Stimulated activated CD4-positive, alpha-beta T cell treated with anti-CD3 and anti-CD28 coated beads, Interleukin-15, amount 100 ng/mL, for 1 hour (primary cell): ENCODE measurements around the gene HOXD12.

Source experiments
- DNase-seq, 2 donors: peaks; one replicate each; pipeline ENCODE4 v3.0.0-alpha.2; 2020; ENCODE audit warnings: low read depth in 1 of 2, low spot score in 1 of 2

HOXD12 gene

DNA sequence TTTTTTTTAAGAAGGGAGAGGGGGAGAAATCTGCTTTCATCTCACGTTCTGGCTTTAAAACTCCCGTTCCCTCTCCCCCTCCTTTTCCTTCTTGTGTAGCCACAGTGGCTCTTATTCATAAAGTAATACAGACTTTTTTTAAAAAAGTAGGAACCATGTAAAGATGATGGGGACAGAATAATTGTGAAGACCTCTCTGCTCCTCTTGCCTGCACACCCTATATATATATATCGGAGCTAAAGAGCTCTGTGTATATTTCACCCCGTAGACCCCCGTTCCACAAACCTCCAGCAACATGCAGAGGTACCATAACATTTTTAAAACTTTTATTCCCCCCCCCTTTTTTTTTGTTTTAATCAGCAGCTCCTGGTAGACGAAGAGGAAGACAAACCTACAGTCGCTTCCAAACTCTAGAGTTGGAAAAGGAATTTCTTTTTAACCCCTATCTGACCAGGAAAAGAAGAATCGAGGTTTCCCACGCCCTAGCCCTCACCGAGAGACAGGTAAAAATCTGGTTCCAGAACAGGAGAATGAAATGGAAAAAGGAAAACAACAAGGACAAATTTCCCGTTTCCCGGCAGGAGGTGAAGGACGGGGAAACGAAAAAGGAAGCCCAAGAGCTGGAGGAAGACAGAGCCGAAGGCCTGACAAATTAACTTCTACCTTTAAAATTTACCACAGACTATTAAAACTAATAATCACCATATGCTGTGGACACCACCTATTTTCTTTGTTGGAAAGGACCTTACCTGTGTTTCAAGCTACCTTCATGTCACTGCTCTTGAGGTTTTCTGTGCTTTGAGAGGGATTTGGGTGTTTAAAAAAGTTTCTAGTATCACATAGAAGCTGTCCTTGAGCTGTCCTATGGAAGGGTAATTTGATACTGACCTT, 31.6 kb downstream of the HOXD12 start:
- DNase-seq = no peak

DNA sequence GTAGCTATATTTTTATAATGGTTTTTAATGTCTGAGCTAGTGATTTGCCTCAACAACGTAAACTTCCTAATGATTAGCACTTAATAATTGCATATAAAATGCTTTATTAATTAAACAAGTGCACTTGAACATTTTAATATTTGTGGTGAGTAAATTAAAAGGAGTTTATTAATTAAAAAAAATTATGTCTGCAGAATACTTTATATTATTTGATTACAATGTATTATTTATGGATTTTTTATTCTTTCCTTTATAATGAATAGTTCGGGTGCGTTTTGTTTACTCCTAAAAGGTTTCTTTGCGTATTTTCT, 32.2 kb downstream of the HOXD12 start:
- no peak for DNase-seq

DNA sequence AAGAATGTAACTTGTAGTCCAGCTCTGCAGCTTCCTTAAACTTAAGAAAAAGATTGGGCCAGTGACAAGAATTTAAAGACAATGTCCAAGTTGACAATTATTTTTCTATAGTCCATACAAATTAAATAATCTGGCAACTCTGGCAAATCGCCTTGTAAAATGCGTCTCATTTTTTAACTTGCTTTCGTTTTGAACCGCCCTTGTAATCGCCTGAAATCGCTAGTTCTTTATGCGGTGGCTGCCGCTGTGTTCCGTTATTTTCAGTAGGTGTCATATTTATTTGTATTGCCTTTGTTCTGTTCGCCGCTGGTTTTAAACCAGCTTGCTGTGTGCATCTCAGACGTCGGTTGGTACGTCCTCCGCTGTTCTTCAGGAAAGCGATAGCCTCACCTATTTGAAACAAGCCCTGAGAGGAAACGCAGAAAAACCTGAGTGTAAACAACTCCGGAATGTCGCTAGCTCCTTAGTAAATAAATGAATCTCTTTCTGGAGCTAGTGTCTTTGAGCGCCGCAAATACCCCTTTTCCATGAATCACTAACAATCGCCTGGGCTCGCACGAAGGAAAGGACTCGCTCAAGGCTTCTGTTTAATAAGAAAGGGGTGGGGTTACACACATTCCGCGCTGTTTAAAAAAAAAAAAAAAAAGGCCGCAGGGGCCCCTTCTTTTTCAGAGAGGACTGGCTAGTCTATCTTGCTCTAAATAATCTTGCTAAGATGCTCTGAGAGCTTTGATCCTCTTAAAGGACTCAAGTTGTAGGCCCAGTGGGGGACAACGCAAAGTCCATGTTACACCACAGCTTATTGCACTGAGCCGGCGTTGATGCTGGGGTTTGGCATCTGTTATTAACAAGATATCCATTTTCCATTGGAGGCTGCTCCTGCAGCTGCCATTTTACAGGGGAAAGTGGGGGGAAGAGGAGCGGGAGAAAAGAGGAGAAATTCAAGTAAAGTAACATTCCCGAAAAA, 32.9 kb downstream of the HOXD12 start:
- no peak for DNase-seq

DNA sequence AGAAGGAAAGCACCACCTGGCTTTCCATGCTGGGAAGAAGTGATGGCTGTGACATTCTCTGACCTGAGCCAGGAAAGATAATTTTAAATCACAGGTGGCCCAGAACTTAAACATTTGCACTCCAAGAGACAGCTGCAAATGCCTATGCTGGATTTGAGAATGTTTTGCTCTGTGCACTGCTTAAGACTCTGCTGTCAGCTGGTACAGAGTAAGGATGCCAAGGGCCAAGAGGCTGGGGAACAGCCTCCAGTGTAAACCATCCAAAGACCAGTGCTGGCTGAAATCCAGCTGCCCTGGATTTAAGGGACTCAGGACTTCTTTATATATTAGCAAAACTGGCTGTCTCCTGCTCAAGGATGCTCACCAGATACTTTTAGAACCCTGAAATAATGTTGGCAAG, 33.8 kb downstream of the HOXD12 start:
- DNase-seq = no peak

DNA sequence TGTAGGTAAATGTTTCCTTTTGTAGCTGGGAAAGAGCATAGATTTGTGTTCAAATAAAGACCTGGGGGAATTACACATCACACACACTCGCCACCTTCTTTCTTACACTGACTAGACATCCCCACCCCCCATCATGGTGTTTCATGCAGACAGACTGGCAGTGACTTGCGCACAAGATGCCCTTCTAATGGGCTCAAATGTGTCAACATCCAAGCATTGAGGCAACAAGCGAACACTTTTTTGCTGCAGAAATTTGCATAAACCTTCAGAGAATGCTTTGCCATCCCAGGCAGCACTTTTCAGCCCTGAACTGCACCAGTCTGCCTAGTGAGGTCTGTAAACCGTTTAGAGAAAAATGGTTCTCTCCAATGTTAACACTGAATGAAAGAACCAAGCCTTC, 34.4 kb downstream of the HOXD12 start:
- DNase-seq = no peak

DNA sequence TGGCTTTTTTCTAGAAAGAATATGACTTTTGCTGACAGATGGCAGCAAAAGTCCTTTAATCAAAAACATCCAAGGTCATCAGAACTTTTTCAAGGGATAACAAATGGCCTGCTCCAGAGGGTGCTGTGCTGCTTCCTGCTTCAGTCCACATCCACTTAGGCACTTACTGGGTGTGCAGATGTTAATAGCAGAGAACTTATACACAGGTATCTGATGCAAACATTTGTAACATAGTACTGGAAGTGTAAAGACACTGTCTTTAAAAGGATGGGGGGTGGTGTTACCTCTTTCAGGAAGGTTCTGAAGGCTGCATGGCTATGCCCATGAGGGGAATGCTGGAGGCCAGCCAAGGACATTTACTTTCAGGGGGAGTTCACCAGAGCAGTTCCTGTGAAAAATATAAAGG, 35.4 kb downstream of the HOXD12 start:
- no peak for DNase-seq

DNA sequence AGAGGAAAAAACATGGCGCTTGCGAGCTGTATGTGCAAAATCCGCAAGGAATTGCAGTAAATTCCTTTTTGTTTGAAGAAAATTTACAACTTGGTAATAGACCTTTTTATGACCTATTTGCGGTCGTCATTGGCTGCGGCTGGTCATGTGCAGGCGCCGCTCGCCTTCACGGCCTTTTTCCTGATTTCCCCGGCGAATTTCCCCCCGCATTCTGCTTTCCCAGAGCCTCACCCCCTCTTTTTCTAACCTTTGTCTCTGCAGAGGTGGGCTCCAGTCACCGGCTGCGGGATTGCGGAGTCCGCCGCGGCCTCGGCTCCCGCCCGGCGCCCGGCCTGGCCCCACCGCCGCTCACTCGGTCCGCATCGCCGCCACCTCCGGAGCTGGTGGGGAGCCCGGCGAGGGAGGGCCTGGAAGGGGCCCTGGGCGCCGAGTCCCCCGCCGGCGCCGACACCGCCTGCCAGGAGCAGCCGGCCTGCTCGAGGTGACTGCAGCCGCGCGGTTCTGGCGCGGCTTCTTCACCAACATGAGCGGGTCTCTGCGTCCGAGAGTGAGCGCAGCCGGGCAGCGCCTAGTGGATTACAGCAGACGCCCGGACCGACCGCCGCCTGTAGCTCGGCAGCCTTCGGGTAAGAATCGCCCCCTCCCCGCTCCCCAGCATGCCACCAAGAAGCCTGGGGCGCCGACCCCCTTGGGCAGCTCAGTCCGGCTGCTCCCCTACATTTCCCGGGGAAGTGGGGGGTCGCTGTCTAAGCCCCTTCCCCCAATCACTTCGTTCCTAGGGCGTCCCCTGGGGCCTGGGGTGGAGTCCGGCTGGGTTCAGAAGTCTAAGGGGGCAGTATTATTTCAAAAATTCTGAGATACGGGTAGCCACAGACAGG, 37.0 kb downstream of the HOXD12 start:
- no peak for DNase-seq

DNA sequence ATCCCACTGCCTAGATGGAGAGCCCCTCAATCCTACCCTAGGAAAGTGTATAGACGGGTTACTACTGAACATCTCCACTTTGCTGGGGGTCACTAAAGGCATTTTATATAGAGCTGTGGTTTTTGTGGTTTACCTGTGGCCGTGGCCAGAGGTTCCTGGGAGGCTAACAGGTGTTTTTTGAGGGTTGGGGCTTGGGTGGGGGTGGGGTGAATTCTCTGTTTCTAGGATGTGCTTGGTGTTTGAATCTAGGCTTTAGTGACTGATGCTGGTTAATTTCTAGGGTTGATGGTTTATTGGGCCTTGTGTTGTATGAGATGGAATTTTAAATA, 37.6 kb downstream of the HOXD12 start:
- no peak for DNase-seq

DNA sequence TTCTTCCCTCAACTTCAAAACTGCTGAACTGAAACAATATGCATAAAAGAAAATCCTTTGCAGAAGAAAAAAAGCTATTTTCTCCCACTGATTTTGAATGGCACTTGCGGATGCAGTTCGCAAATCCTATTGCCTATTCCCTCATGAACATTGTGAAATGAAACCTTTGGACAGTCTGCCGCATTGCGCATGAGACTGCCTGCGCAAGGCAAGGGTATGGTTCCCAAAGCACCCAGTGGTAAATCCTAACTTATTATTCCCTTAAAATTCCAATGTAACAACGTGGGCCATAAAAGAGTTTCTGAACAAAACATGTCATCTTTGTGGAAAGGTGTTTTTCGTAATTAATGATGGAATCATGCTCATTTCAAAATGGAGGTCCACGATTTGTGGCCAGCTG, 38.3 kb downstream of the HOXD12 start:
- DNase-seq = no peak

DNA sequence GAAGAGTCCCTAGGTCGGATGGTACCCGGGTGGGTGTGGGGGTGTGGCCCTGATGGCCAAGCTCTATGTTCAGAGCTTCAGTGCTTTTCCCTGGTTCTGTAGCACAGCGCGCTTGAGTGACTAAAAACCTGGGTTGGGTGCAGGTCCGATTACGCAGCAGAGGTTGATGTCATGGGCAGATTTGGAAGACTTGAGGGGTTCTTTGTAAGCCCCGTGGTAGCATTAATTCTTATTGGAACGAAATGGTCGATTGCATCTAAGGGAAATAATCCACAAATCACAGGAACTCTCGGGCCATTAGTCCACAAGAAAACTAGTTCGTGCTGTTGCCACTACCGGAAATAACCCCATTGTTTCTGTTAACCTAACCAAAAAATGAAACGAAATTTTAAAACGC, 38.9 kb downstream of the HOXD12 start:
- no peak for DNase-seq

DNA sequence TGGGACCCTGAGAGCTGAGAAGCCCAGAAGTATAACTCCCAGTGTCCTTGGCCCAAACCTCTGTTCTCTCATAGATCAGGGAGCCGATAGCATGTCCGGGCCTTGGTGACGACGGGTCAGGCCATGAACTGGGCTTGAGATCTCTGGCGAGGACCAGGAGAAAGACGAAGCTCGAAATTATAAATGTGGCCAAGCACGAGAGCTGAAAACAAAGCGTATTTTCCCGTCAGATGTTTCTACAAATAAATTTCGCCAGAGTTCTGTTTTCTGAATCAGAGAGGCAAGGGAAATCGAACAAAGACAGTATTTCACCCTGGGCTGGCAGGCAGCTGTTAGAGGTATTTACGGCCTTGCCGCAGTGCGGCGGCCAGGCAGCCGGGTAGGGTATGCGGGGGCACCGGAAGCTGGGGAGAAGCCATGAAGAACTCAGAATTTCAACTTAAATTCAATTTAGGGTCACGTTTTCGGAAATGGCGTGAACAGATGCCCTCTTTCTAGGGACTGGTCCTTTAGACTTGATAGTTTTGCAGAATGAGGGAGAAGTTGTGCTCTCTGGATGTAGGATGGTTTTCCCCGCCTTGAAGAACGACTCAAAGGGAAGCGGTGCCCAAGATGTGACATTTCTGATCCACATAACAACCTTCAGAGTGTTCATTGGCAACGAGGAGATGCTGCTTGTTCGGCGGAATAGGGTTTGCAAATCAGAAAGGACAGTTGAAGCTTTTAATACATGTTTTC, 39.5 kb downstream of the HOXD12 start:
- DNase-seq = no peak

DNA sequence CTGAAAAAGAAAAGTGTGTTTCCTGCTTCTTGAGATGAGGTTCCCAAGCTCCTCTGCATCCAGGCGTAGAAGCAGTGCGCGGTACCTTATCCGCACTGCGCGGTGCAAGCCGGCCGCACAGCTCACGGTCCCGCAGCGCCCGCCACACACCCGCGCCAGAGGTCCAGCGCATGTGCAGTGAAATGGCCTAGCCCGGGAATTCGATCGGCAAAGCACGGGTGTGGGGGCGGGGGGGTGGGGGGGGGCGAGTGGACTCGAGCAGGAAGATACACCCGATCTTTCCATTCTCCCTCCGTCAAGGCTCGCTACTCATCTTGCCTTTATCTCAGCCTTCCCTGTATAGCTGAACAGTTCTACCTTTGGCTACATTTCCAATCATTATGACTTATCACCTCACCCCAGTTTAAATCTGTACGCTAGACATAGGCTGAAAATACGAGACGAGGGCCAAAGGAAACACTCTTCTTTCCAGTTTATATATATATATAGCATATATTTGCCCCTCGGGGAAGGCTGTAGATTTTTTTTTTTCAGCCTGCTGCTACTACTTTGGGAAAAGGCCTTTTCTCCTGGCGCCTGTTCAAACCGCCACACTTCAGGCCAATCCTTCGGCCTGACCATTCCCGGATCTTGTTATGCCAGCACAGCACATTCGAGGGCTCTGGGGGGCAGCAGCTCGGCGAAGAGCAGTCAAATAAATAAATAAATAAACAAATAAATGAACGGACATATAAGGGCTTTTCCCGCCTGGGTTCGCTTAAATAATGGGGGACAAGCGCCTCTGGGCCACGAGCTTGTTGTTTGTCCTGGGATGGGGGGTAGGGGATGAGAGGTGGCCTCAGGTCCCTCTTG, 40.3 kb downstream of the HOXD12 start:
- DNase-seq = no peak

DNA sequence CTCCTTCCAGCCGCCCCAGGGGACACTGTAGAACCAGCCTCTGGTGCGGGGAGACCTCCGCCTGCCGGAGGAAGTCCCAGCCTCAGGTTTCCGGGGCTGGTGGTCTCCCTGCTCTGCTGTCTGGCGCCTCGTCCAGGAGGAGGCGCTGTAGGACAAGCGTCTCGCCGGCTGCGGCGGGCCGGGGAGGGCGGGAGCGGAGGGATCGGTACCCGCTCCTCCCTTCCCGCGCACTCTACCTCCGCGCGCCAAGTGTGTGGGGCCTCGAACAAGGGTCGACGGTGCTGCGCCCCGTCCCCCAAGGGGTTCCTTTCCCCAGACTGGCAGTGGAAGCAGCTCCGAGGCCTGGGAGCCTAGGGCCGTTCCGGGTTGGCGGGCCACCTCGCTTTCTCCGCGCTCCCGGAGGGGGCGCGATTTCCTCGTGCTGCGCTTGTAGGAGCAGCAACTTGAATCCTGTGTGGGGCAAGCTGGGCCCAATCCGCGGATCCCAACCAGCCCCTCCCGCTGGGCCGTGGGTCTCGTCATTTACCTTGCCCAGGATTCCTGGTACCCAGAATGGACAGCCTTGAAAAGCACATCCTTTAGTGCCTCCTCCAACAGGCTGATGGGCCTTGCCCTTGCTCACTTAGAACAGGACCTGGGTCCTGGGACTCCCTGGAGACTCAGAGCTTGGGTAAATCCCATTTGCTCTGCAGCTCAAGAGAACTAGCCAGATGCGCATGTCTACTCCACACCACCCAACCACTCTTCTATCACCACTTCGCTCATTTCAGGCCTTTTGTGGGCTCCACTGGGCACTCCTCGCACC, 41.1 kb downstream of the HOXD12 start:
- DNase-seq = peak in 1 of 2 donors; percentile 48

DNA sequence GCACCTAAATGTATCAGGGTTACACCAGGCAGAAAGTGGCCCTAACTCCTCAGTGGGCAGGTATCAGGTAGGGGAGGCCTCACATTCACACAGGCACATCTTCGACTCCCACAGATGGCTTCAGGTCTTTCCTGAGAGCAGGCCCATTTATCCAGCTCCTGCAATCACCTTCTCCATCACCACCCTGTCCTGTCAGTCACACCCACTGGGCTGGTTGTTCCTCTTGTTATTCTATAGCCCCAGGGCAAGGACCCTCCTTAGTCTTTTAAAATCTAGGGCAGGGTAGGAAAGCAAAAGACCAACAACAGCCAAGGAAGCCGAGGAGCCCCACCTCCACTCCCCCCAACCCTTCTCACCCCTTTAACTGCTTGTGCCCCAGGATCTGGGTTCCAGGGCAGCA, 42.7 kb downstream of the HOXD12 start:
- no peak for DNase-seq

DNA sequence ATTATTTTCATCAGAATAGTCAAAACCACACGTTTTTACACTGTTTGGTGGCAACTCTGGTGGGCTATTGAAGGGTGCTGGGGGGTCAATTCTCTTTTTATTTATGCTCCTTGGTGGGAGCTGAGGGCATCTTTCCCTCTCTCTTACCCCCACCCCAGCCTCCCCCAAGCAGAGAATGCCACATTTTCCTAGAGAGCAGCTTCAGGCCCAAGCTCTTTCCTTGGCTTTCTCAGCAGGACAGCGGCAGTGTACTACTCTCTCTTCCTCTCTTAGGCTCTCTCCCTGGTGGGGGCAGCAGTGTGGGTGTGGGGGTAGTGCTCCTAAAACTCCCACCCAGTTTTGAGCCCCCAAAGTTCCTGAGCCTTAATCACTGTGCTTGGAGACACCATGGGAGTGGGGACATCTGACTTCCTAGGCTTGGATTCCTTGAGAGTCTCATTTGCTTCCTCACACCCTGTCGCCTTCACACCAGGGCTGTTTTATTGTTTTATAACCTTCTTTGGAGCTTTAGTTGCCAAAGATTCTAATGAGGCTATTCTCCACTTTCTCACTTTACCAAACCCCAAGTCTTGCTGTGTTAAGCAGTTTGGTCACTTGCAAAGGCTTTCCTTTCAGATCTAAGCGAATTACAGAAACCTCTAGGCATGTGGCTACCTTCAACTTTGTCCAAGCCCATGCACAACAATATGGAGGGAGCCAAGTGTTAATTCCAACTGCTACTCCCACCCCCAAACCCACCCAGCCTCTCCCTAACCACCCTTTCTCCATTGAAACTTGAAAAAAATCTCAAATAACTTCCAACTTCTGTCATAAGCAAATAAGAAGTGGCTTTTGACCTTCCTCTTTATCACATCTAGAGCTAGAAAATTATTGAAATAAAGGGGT, 45.7 kb downstream of the HOXD12 start:
- no peak for DNase-seq

DNA sequence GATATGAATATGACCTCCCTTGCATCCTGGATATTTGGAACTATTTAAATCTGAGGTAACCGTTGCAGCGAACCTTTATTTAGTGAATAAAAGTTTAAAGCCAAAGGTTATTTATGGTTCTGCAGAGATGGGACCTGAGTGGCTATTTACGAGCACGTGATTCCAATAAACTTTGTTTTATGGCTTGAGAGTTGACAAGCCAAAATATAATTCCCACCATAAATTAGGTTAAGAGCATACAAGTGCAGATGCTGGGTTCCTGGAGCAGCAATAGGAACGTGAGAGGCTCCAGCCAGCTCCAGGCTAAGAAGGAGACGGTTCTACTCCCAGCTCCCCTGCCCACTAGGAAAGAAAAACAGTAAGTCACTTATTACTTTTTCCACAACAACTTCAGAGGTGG, 46.5 kb downstream of the HOXD12 start:
- DNase-seq = no peak

DNA sequence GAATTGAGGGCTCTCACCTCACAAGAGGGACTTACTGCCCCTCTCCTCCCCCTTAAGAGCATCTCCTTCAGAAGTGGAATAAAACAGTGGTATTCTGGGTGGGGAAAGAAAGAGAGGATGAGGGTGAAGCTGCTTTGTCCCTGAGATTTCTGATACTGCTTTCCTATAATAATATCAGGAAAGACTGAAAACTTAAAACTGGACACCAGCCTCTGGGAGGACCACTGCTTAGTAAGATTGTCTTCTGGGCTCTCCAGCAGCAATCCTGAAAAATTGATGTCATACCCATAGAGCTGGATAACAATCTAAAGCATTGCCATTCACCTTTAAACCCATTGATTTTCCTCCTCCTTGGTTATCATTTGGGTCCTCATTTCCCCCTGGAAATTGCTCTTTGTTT, 47.0 kb downstream of the HOXD12 start:
- no peak for DNase-seq

DNA sequence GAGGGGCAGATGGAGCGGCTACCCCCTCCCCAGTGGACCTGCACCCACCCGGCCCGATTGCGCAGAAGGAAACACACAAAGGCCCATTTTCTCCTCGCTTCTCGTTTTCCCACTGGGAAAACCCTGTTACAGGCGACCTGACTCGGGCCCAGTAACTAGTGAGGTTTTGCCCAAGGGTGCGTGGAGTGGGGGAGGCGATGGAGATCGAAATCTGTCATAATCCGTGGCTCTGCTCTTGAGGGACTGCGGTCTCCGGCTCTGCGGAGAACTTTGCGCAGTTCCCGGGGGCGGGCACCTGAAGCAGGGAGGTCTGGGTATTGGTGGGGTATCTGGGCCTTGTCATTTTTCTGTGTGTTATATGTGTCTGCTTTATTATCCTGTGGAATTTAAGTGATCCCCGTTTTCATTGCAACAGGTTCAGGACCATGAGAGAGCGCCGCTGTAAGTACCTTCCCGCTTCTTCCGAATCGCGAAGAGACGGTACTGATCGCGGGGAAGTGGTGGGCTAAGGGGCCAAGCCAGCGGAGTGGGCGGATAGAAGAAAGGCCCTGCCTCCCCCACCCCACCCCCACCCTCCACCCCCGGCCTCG, 47.7 kb downstream of the HOXD12 start:
- no peak for DNase-seq
